Measurements from ENCODE around the gene METTL15. TPM values are rescaled to one million over a fixed set of nuclear protein-coding genes. Genes with fewer than 3 reads are reported as not detected.
"Not testable (repeated sequence)": the region's sequence is repeated elsewhere in the genome, so short reads cannot be mapped to it uniquely, and the experiment has no call there.

METTL15 gene
- total RNA-seq, 4 donors from 2014 or later = 8.5 to 41.1 (median 17.0) TPM

DNA sequence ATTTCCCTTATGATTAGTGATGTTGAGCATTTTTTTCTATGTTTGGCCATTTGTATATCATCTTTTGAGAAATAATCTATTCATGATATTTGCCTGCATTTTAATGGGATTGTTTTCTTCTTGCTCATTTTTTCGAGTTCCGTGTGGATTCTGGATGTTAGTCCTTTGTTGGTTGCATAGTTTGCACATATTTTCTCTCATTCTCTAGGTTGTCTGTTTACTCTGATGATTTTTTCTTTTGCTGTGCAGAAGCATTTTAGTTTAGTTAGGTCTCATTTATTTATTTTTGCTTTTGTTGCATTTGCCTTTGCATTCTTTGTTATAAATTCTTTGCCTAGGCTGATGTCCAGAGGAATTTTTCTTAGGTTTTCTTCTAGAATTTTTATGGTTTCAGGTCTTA, 87.3 kb downstream of the METTL15 start:
- Histone ChIP-seq H3K27me3 (no peaks in the 10 kb centered on the region), H3K9me3 (no peaks in the 10 kb centered on the region), H3K4me3 (no peak overlapping the region), H3K27ac (no peak overlapping the region), H3K36me3 (no peaks in the 10 kb centered on the region), H3K4me1 (no peaks in the 10 kb centered on the region)
- intact Hi-C loops (cut with DNase I; ENCODE audit: low total_unique reads) = no loop called here
- no peak for TF ChIP-seq POLR2A (IDR thresholded peaks at IDR 0.05)
- TF ChIP-seq, protein P1, sequence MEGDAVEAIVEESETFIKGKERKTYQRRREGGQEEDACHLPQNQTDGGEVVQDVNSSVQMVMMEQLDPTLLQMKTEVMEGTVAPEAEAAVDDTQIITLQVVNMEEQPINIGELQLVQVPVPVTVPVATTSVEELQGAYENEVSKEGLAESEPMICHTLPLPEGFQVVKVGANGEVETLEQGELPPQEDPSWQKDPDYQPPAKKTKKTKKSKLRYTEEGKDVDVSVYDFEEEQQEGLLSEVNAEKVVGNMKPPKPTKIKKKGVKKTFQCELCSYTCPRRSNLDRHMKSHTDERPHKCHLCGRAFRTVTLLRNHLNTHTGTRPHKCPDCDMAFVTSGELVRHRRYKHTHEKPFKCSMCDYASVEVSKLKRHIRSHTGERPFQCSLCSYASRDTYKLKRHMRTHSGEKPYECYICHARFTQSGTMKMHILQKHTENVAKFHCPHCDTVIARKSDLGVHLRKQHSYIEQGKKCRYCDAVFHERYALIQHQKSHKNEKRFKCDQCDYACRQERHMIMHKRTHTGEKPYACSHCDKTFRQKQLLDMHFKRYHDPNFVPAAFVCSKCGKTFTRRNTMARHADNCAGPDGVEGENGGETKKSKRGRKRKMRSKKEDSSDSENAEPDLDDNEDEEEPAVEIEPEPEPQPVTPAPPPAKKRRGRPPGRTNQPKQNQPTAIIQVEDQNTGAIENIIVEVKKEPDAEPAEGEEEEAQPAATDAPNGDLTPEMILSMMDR (IDR thresholded peaks at IDR 0.05) = no peak
- no peak for DNase-seq

GRCh38 chr11:28209906-28210305, 101.7 kb downstream of the METTL15 start:
- Histone ChIP-seq H3K27ac (no peak overlapping the region), H3K36me3 (no peaks in the 10 kb centered on the region), H3K4me3 (no peak overlapping the region), H3K4me1 (no peaks in the 10 kb centered on the region), H3K27me3 (no peaks in the 10 kb centered on the region), H3K9me3 (no peaks in the 10 kb centered on the region)
- TF ChIP-seq, protein P1 (IDR thresholded peaks at IDR 0.05) = no peak
- TF ChIP-seq POLR2A (IDR thresholded peaks at IDR 0.05) = no peak
- intact Hi-C loops (cut with DNase I; ENCODE audit: low total_unique reads) = no loop called here
- no peak for DNase-seq

DNA sequence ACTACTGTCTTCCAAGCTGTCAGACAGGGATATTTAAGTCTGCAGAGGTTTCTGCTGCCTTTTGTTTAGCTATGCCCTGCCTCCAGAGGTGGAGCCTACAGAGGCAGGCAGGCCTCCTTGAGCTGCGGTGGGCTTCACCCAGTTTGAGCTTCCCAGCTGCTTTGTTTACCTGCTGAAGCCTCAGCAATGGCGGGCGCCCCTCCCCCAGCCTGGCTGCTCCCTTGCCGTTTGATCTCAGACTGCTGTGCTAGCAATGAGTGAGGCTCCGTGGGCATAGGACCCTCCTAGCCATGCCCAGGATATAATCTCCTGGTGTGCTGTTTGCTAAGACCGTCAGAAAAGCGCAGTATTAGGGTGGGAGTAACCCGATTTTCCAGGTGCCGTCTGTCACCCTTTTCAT, 113.9 kb downstream of the METTL15 start:
- H3K9me3 ChIP-seq; H3K4me1 ChIP-seq; H3K36me3 ChIP-seq; H3K27me3 ChIP-seq; DNase-seq; intact Hi-C loops (cut with DNase I; ENCODE audit: low total_unique reads); H3K4me3 ChIP-seq; H3K27ac ChIP-seq: not testable (repeated sequence)

DNA sequence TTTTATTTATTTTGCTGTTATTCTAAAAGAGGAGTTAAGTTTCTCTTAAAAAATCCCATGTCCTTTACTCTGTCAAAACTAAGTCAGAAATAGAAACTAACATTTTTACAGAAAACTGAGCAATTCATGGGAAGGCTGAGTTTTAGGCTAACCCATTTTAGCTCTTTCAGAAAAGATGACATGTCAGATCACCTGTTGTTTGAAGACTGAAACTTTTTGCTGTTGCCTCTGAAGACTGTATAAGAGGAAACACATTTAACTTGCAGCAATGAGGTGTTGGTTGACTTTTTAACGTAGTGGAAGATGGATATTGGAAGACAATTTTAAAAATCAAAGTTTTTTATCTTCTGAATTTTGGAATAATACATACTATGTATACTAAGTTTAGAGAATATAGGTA, 115.4 kb downstream of the METTL15 start:
- no peak overlapping the region for H3K27ac ChIP-seq
- no peaks in the 10 kb centered on the region for H3K4me1 ChIP-seq
- H3K4me3 ChIP-seq = no peak overlapping the region
- no peak for DNase-seq
- no peaks in the 10 kb centered on the region for H3K27me3 ChIP-seq
- intact Hi-C loops (cut with DNase I; ENCODE audit: low total_unique reads) = no loop called here
- TF ChIP-seq, protein P1 (IDR thresholded peaks at IDR 0.05) = no peak
- no peak for TF ChIP-seq POLR2A (IDR thresholded peaks at IDR 0.05)
- H3K36me3 ChIP-seq = no peaks in the 10 kb centered on the region
- H3K9me3 ChIP-seq = no peaks in the 10 kb centered on the region

DNA sequence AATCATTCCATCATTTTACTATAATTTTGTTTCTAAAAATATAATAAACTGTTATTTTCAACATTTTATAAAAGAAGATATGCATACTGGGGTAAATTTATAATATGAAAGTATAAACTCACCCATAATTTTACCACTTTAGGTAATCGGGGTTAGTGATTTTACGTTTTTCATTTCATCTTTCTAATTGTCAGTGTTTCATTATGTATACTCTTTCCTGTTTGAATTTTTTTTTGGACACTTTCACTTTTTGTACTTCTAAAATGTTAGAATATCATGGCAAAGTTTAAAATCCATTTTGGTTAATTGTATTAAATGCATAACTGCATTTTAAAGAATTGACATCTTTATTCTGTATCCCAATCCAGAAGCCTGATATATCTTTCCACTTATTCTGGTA, 115.8 kb downstream of the METTL15 start:
- no peak for TF ChIP-seq POLR2A (IDR thresholded peaks at IDR 0.05)
- TF ChIP-seq, protein P1 (IDR thresholded peaks at IDR 0.05) = no peak
- DNase-seq = no peak

GRCh38 chr11:28227460-28227859, 119.3 kb downstream of the METTL15 start:
- H3K27me3 ChIP-seq = no peaks in the 10 kb centered on the region
- no peak for TF ChIP-seq POLR2A (IDR thresholded peaks at IDR 0.05)
- TF ChIP-seq, protein P1 (IDR thresholded peaks at IDR 0.05) = no peak
- no peak overlapping the region for H3K27ac ChIP-seq
- no peaks in the 10 kb centered on the region for H3K36me3 ChIP-seq
- intact Hi-C loops (cut with DNase I; ENCODE audit: low total_unique reads) = no loop called here
- no peaks in the 10 kb centered on the region for H3K4me1 ChIP-seq
- no peak for DNase-seq
- no peaks in the 10 kb centered on the region for H3K9me3 ChIP-seq
- no peak overlapping the region for H3K4me3 ChIP-seq

More for the DNA sequence above, 115.8 kb downstream of the METTL15 start:
- Histone ChIP-seq H3K36me3 (no peaks in the 10 kb centered on the region), H3K27me3 (no peaks in the 10 kb centered on the region), H3K4me1 (no peaks in the 10 kb centered on the region), H3K27ac (no peak overlapping the region), H3K4me3 (no peak overlapping the region), H3K9me3 (no peaks in the 10 kb centered on the region)
- intact Hi-C loops (cut with DNase I; ENCODE audit: low total_unique reads) = no loop called here

Measured in uterus (tissue), 4 donors.